IMR-90 (cell line): Measurements from ENCODE around the gene DHRS4.
"Not testable (repeated sequence)": the region's sequence is repeated elsewhere in the genome, so short reads cannot be mapped to it uniquely, and the experiment has no call there.

Experiments
- BHLHE40 ChIP-seq: fragments of 150-350 bp; IDR thresholded peaks from 2 replicates; pipeline ENCODE4 v1.6.1; 2016; ENCODE audit warnings: mild to moderate bottlenecking, low read depth, low read length
- TF ChIP-seq, protein P1 (sequence below): conservative IDR thresholded peaks from 2 replicates; pipeline ENCODE4 v1.5.1; 2012; ENCODE audit warnings: mild to moderate bottlenecking, low read depth, low read length, improper control_type of control experiment

DNA sequence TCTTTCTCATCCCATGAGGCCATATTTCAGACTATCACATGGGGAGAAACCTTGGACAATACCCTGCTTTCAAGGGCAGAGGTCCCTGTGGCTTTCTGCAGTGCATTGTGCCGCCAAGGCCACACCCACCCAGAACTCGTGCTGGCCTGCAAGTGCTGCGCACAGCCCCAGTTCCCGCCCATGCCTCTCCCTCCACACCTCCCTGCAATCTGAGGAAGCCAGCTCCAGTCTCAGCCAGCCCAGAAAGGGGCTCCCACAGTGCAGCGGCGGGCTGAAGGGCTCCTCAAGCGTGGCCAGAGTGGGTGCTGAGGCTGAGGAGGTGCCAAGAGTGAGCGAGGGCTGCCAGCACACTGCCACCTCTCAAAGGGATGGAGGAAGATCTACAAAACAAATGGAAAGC is 19.6 kb downstream of the DHRS4 start:
- not testable (repeated sequence) for TF ChIP-seq BHLHE40
- TF ChIP-seq, protein P1, sequence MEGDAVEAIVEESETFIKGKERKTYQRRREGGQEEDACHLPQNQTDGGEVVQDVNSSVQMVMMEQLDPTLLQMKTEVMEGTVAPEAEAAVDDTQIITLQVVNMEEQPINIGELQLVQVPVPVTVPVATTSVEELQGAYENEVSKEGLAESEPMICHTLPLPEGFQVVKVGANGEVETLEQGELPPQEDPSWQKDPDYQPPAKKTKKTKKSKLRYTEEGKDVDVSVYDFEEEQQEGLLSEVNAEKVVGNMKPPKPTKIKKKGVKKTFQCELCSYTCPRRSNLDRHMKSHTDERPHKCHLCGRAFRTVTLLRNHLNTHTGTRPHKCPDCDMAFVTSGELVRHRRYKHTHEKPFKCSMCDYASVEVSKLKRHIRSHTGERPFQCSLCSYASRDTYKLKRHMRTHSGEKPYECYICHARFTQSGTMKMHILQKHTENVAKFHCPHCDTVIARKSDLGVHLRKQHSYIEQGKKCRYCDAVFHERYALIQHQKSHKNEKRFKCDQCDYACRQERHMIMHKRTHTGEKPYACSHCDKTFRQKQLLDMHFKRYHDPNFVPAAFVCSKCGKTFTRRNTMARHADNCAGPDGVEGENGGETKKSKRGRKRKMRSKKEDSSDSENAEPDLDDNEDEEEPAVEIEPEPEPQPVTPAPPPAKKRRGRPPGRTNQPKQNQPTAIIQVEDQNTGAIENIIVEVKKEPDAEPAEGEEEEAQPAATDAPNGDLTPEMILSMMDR, result not testable (repeated sequence)
